Superior temporal gyrus (tissue), 1 donor: ENCODE results near the gene ANKFN1.

Experiments
- DNase-seq: peaks from one replicate; pipeline ENCODE4 v3.0.0-alpha.2; 2016; ENCODE audit errors: extremely low spot score

Gene ANKFN1

GRCh38 chr17:56142781-56143180 lies 10.5 kb upstream of the ANKFN1 start:
- DNase-seq = no peak

GRCh38 chr17:56144223-56144622 lies 9.1 kb upstream of the ANKFN1 start:
- no peak for DNase-seq

GRCh38 chr17:56146534-56146933 lies 6.7 kb upstream of the ANKFN1 start:
- DNase-seq = no peak

- DNase-seq = no peak
Measured at GRCh38 chr17:56148333-56148732, 4.9 kb upstream of the ANKFN1 start.

- no peak for DNase-seq
Measured at GRCh38 chr17:56149266-56150036, 3.8 kb upstream of the ANKFN1 start.

GRCh38 chr17:56150649-56151048 lies 2.6 kb upstream of the ANKFN1 start:
- no peak for DNase-seq

GRCh38 chr17:56157845-56158244 lies 4.6 kb downstream of the ANKFN1 start:
- no peak for DNase-seq

- DNase-seq = no peak
Measured at GRCh38 chr17:56158344-56158743, 5.1 kb downstream of the ANKFN1 start.

GRCh38 chr17:56158915-56159825 lies 5.9 kb downstream of the ANKFN1 start:
- DNase-seq = no peak

- no peak for DNase-seq
Measured at GRCh38 chr17:56159826-56160380, 6.6 kb downstream of the ANKFN1 start.

GRCh38 chr17:56160422-56160821 lies 7.1 kb downstream of the ANKFN1 start:
- no peak for DNase-seq

- DNase-seq = no peak
Measured at GRCh38 chr17:56165072-56165641, 11.9 kb downstream of the ANKFN1 start.

GRCh38 chr17:56167491-56167890 lies 14.2 kb downstream of the ANKFN1 start:
- DNase-seq = no peak

- DNase-seq = no peak
Measured at GRCh38 chr17:56169621-56170020, 16.3 kb downstream of the ANKFN1 start.

GRCh38 chr17:56171186-56171959 lies 18.1 kb downstream of the ANKFN1 start:
- no peak for DNase-seq

- DNase-seq = peak; percentile 11
Measured at GRCh38 chr17:56172517-56172982, 19.3 kb downstream of the ANKFN1 start.

GRCh38 chr17:56173026-56173425 lies 19.8 kb downstream of the ANKFN1 start:
- DNase-seq = no peak

- DNase-seq = no peak
Measured at GRCh38 chr17:56173958-56174835, 20.9 kb downstream of the ANKFN1 start.

GRCh38 chr17:56175299-56175955 lies 22.2 kb downstream of the ANKFN1 start:
- no peak for DNase-seq

- no peak for DNase-seq
Measured at GRCh38 chr17:56176091-56176490, 22.8 kb downstream of the ANKFN1 start.
